ENCODE data around the gene EN1.

The EN1 gene

GRCh38 chr2:118801151-118801550, 46.3 kb downstream of the EN1 start:
- no peak for TF ChIP-seq CTCF (conservative IDR thresholded peaks at IDR 0.05; ENCODE audit: low read depth)
- POLR2A ChIA-PET (ENCODE audit: low non-redundant PET), result no interaction called here
- CTCF ChIA-PET, result interaction anchor here (0.6 to 1.1 kb wide), 4 partner anchors 326 to 1376 kb away, joined by 3 read pairs; no protein-coding TSS in a partner anchor
- DNase-seq (ENCODE audit: low spot score), result no peak
- H3K27ac ChIP-seq, result no peak overlapping the region

- ChIA-PET CTCF (interaction anchor here (0.6 to 1.3 kb wide), 3 partner anchors 326 to 754 kb away, joined by 3 to 5 read pairs (median 3); no protein-coding TSS in a partner anchor), POLR2A (ENCODE audit: low non-redundant PET) (no interaction called here)
Measured at GRCh38 chr2:118800736-118801135, 46.7 kb downstream of the EN1 start.

GRCh38 chr2:118794546-118794945, 52.9 kb downstream of the EN1 start:
- no peak overlapping the region for H3K27ac ChIP-seq
- TF ChIP-seq CTCF (conservative IDR thresholded peaks at IDR 0.05; ENCODE audit: low read depth), result no peak
- ChIA-PET POLR2A (ENCODE audit: low non-redundant PET) (no interaction called here), CTCF (no interaction called here)
- DNase-seq (ENCODE audit: low spot score), result no peak

More at GRCh38 chr2:118800736-118801135, 46.7 kb downstream of the EN1 start:
- DNase-seq (ENCODE audit: low spot score), result no peak
- no peak overlapping the region for H3K27ac ChIP-seq
- TF ChIP-seq CTCF (conservative IDR thresholded peaks at IDR 0.05; ENCODE audit: low read depth), result no peak

Measured in RWPE1 (cell line).